GM19463 (cell line): ENCODE results near the gene SPATA4.
"Not testable (repeated sequence)": the region's sequence is repeated elsewhere in the genome, so short reads cannot be mapped to it uniquely, and the experiment has no call there.

Experiments used
- ATAC-seq: cut with Tn5 transposase; IDR thresholded peaks from one replicate; pipeline ENCODE4 v1.9.1; 2021; ENCODE audit warnings: mild to moderate bottlenecking, moderate library complexity; ENCODE audit not compliant: unreplicated experiment

The SPATA4 gene

GRCh38 chr4:176195184-176195978 lies at the start of gene SPATA4:
Gene SPATA4 (minus strand): TSS chr4:176195585. CDS start chr4:176195562, 23 bp downstream.
- peak; percentile 97 for ATAC-seq

GRCh38 chr4:176242764-176243347 lies 47.5 kb upstream of the SPATA4 start:
- ATAC-seq = no peak

- no peak for ATAC-seq
Observed at GRCh38 chr4:176241703-176242102, 46.3 kb upstream of the SPATA4 start.

DNA sequence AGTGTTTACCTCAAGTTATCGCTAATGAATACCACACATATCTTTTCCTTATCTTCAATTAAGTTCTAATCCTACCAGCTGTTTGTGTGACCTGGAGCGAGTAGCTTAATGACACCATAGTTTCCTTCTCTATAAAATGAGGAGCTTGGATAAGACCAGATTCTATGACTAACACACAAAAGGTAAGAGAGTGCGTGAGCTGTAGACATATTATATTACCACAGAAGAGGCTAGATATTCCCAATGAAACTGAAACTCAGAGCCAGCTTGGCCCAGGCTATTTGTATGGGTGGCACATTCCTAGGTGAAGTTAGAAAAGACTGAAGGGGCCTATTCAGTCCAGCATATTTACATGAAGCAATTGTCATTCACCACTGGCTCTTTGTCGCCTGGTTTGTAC lies 43.4 kb upstream of the SPATA4 start:
- no peak for ATAC-seq

- no peak for ATAC-seq
Observed at GRCh38 chr4:176238157-176238610, 42.8 kb upstream of the SPATA4 start.

DNA sequence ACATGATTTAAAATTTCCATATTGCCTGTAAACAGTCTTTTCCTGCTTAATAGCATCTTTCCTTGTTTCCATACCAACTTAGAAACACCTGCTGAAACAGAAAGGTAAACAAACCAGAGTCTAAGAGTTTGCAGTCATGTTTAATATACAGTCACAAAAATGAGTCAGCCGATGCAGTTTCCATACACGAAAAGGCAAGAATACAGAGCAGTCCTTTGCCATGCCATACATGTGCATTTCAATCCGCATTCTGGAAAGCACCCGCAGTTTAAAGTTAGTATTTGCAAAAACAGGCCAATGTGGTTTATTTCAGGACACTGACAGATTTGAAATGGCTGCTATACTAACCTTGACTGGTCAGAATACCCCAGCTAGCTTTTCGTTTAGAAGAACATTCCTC lies 41.6 kb upstream of the SPATA4 start:
- no peak for ATAC-seq

GRCh38 chr4:176230836-176231235 lies 35.5 kb upstream of the SPATA4 start:
- ATAC-seq = no peak

DNA sequence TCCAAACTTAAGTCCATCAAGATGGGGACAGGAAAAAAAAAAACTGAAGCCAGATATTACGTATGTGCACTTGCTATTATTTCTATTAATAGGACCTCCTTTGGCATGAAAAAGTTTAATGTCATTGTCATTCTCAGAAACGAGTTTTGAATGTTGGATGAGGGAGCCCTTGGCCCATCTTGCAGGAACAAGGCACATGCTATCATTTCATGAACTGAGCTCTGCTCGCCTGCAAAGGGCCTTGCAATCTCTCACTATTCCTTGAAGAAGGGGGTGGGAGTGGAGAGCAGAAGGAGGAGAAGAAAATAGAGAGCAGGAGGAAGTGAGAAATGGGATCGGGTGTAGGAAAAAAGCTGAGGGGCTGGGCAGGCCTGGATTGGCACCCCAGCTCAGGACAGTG lies 34.3 kb upstream of the SPATA4 start:
- no peak for ATAC-seq

- ATAC-seq = no peak
Observed at GRCh38 chr4:176226736-176227135, 31.4 kb upstream of the SPATA4 start.

DNA sequence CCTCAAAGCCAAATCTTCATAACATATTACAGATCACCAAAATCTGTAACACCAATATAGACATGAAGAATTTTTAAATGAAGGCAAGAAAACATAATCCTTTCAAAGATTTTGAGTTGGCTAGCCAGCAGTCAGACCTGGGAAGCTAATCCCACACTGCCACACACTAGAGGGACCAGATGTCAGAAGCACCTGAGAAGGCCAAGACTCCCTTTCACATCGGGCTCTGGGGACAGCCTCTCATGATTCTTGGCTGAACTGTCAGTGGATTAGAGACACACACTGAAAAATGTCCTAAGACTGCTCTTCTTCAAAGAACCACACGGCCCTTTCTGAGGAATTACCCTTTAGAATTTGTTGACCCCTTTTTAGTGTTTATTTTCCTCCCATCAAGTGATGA lies 28.2 kb upstream of the SPATA4 start:
- no peak for ATAC-seq

- no peak for ATAC-seq
Observed at GRCh38 chr4:176222149-176222548, 26.8 kb upstream of the SPATA4 start.

- no peak for ATAC-seq
Observed at GRCh38 chr4:176217510-176217909, 22.1 kb upstream of the SPATA4 start.

DNA sequence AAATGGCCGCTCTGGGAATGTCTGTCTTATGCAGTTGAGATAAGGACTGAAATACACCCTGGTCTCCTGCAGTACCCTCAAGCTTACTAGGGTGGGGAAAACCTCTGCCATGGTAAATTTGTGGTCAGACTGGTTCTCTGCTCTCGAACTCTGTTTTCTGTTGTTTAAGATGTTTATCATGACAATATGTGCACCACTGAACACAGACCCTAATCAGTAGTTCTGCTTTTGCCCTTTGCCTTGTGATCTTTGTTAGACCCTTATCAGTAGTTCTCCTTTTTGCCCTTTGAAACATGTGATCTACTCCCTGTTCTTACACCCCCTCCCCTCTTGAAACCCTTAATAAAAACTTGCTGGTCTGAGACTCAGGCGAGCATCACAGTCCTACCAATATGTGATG lies 17.0 kb upstream of the SPATA4 start:
- ATAC-seq = not testable (repeated sequence)

- ATAC-seq = no peak
Observed at GRCh38 chr4:176210579-176211296, 15.4 kb upstream of the SPATA4 start.

DNA sequence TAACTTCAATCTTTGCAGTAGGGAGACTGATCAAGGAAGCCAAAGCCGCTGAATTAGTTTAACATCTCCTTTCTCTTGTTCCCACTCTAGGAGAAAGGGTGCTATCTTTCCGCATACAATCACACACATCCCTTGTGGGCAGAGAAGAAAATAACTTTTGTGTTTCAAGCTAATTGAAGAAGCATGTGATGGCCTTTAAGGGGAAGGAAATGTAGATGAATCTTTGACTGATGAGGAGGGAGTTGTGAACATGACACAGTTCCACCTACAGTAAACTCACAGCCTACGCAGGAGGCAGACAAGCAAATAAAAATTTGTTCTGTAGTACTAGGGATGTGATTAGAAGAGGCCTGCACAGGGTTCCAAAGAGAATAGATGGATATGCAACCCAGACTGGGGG lies 14.7 kb upstream of the SPATA4 start:
- no peak for ATAC-seq

DNA sequence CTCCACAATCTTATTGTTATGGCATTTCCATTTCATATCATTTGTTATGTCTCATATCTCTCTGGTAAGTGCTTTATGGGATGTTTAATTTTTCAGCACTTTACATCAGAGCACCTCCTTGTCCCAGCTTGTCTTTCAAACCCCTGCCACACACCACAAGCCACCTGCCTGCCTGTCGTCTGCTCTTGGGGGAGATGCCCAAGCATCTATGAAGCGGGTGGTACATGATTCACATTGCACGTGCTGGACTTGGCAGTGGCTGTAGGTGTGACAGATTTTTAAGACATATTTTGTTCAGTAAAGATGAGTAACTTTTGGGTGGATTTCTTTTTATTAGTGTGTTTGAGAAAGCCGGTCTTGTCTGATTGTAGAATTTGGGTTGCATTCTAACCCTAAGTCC lies 14.2 kb upstream of the SPATA4 start:
- ATAC-seq = no peak

DNA sequence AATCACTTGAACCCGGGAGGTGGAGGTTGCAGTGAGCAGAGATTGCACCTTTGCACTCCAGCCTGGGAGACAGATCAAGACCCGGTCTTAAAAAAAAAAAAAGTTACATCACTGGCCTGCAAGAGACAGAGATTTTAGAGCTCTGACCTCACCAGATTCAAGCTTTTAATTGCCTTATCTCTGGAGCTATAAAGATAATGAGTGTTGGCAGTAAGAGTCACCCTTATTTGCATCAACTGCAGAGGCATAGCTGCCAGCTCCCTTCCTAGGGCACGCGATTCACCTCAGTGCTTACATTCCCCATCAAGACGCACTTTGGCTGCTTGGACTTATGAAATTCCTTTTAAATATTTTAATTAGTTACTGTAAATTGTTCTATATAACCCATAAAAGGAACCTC lies 12.5 kb upstream of the SPATA4 start:
- ATAC-seq = no peak

DNA sequence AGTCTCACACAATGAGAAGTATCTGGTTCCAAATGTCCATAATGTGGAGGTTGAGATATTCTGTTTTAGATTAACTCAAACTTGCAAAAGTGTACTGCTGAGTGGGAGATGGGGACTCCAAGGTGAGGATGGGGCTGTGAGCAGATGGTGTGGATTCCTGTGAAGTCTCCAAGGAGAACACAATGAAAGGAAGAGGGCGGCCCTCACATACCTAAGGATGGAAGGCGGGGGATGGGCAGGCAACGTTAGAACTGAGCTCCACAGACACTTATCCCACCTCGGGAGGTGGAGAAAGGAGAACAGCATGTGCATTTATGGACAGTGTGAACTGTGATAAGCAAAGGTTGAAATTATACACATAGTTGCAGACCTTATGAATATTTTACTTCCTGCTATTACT lies 9.9 kb upstream of the SPATA4 start:
- ATAC-seq = no peak

DNA sequence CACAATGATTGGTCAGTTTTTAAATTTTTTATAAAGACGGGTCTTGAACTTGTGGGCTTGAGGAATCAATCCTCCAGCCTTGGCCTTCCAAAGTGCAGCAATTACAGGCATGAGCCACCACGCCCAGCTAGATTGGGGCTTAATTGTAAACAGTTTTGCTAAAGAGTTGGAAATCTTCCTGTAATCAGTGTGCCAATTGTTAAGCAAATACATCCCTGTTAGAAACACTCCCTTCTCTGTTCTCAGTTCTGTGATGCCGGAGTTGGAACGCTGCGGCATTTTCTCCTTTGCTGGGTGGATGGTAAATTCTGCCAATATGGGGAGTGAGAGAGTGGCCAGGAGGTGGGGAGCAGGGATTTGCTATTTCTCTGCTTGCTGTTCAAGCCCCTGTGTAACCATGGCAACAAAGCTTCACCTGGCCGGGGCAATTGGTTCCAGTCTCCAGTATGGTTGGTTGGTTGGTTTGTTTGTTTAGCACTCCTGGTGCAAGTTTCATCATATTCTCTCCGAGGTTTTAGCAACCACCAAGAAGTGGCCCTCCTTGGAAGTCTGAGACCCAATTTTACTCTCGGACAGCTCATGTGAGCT lies 3.0 kb upstream of the SPATA4 start:
- no peak for ATAC-seq

GRCh38 chr4:176193938-176194337 lies 1.4 kb downstream of the SPATA4 start:
- ATAC-seq = no peak

- ATAC-seq = no peak
Observed at GRCh38 chr4:176193126-176193525, 2.3 kb downstream of the SPATA4 start.

DNA sequence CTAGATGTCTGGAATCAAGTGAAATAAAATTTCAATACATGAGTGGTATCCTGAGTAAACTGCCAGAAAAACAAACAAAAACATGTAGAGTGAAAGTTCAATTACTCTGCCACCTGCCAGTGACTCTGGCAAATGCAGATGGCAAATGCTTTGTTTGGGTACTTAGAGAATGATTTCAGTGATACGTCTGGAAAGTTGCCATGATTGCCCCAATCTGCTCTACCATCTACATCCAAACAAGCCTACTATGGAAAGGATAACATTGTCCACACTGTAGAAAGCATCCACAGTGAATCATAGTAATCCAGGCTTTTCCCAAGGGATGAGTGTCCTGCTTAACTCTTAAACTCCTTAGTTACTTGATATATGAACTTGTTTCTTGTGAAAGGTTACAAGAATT lies 3.4 kb downstream of the SPATA4 start:
- ATAC-seq = no peak
